Stimulated activated naive CD8-positive, alpha-beta T cell treated with anti-CD3 and anti-CD28 coated beads, Interleukin-15, amount 100 ng/mL, for 72 hours (primary cell): ENCODE measurements around the gene RAD52.

Experiments used
- ATAC-seq: fragments of 150-1000 bp; cut with Tn5 transposase; 2 replicates; pipeline ENCODE4 v1.10.0; 2021; ENCODE audit warnings: mild to moderate bottlenecking, moderate library complexity
- DNase-seq, 2 donors: peaks; one replicate each; pipeline ENCODE4 v3.0.0; 2021 to 2022
- H3K27ac Mint-ChIP-seq, 2 donors: one replicate each; pipeline ENCODE4 v1.8.0; 2022; ENCODE audit warnings: mild to moderate bottlenecking in 2 of 2, mixed read lengths in 2 of 2, moderate library complexity in 2 of 2
- H3K27me3 Mint-ChIP-seq: one replicate; pipeline ENCODE4 v1.8.0; 2022; ENCODE audit warnings: mixed read lengths
- H3K4me1 Mint-ChIP-seq: one replicate; pipeline ENCODE4 v1.8.0; 2022; ENCODE audit warnings: mild to moderate bottlenecking, mixed read lengths
- H3K4me3 Mint-ChIP-seq, 2 donors: one replicate each; pipeline ENCODE4 v1.8.0; 2022; ENCODE audit warnings: mild to moderate bottlenecking in 2 of 2, mixed read lengths in 2 of 2, moderate library complexity in 1 of 2
- H3K9me3 Mint-ChIP-seq, 2 donors: one replicate each; pipeline ENCODE4 v1.8.0; 2022; ENCODE audit warnings: mixed read lengths in 2 of 2

RAD52 gene

DNA sequence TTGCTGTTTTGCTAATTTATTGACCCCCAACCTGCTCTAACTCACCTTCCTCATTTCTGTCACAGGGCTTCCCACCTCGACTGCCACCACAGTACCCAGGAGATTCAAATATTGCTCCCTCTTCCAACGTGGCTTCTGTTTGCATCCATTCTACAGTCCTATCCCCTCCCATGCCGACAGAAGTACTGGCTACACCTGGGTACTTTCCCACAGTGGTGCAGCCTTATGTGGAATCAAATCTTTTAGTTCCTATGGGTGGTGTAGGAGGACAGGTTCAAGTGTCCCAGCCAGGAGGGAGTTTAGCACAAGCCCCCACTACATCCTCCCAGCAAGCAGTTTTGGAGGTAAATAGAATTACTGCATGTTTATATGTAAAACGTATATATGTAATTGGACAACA, 68.8 kb downstream of the RAD52 start:
- Mint-ChIP-seq H3K27me3 (no peaks in the 10 kb centered on the region), H3K9me3 (no peaks in the 10 kb centered on the region), H3K4me3 (no peak overlapping the region), H3K4me1 (no peaks in the 10 kb centered on the region), H3K27ac (no peak overlapping the region)
- DNase-seq (no peak), ATAC-seq (no peak)

DNA sequence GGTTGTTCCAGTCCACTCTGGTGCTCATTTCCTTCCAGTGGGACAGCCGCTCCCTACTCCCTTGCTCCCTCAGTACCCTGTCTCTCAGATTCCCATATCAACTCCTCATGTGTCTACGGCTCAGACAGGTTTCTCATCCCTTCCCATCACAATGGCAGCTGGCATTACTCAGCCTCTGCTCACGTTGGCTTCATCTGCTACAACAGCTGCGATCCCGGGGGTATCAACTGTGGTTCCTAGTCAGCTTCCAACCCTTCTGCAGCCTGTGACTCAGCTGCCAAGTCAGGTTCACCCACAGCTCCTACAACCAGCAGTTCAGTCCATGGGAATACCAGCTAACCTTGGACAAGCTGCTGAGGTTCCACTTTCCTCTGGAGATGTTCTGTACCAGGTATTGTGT, 69.9 kb downstream of the RAD52 start:
- Mint-ChIP-seq H3K27me3 (no peaks in the 10 kb centered on the region), H3K9me3 (no peaks in the 10 kb centered on the region), H3K27ac (peak overlapping the region in 1 of 2 donors; percentile 55), H3K4me1 (no peaks in the 10 kb centered on the region), H3K4me3 (no peak overlapping the region)
- no peak for DNase-seq
- no peak for ATAC-seq

DNA sequence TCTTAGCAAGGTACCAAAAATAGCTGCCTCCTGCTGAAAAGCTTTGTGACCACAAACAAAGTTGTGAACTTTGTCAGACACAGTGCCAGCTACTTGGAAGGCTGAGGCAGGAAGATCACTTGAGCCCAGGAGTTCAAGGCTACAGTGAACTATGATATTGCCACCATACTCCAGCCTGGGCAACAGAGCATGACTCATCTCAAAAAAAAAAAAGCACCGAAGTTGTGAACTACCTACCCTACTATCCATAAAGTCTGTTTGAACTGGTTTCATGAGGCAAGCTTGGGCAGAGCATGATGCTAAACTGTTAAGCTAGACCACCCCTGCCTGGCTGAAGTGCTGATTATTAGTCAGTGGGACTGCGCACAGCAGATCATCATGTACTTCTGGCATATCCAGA, 75.5 kb downstream of the RAD52 start:
- Mint-ChIP-seq H3K27me3 (no peaks in the 10 kb centered on the region), H3K9me3 (no peaks in the 10 kb centered on the region), H3K4me1 (peaks cover 14% of the 10 kb centered on the region), H3K4me3 (no peak overlapping the region), H3K27ac (peak overlapping the region in 1 of 2 donors; percentile 12)
- no peak for DNase-seq
- ATAC-seq: peak; percentile 71

DNA sequence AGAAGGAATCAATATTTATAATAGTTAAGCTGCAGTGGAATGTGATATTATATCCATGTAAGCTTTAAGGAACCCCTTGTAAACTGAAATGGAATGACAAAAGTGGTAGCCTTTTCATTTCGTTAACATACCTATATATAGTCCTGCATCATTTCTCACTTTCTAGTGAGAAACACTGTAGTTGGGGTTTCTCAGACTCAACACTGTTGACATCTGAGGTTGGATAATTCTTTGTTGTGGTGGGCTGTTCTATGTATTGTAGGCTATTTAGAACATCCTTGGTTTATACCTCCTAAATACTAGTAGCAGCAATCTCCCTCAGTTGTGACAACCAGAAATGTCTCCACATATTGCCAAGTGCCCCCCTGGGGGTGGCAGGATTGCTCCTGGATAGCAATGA, 79.1 kb downstream of the RAD52 start:
- no peaks in the 10 kb centered on the region for H3K9me3 Mint-ChIP-seq
- DNase-seq: no peak
- H3K27me3 Mint-ChIP-seq: no peaks in the 10 kb centered on the region
- no peak overlapping the region for H3K27ac Mint-ChIP-seq
- ATAC-seq: peak; percentile 92
- H3K4me1 Mint-ChIP-seq: peaks cover 26% of the 10 kb centered on the region
- H3K4me3 Mint-ChIP-seq: no peak overlapping the region

DNA sequence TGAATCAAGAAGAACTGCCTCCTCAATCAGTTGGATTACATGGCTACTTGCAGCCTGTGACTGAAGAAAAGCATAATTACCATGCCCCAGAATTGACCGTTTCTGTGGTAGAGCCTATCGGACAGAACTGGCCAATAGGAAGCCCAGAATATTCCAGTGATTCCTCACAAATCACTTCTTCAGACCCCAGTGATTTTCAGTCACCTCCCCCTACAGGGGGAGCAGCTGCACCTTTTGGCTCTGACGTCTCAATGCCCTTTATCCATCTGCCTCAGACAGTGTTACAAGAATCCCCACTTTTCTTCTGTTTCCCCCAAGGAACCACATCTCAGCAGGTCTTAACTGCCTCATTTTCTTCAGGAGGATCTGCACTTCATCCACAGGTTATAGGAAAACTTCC, 80.8 kb downstream of the RAD52 start:
- DNase-seq: no peak
- no peak overlapping the region for H3K4me3 Mint-ChIP-seq
- no peak overlapping the region for H3K27ac Mint-ChIP-seq
- ATAC-seq: no peak
- H3K4me1 Mint-ChIP-seq: peaks cover 26% of the 10 kb centered on the region
- no peaks in the 10 kb centered on the region for H3K9me3 Mint-ChIP-seq
- H3K27me3 Mint-ChIP-seq: no peaks in the 10 kb centered on the region

DNA sequence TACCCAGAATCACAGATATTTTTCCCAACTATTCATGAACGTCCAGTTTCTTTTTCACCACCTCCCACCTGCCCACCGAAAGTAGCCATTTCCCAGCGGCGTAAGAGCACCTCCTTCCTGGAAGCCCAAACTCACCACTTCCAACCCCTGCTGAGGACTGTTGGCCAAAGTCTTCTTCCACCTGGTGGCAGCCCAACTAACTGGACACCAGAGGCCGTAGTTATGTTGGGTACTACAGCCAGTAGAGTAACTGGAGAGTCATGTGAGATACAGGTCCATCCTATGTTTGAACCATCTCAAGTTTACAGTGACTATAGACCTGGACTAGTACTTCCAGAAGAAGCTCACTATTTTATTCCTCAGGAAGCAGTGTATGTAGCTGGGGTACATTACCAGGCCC, 81.6 kb downstream of the RAD52 start:
- ATAC-seq (no peak), DNase-seq (no peak)
- H3K9me3 Mint-ChIP-seq: no peaks in the 10 kb centered on the region
- peak overlapping the region in 1 of 2 donors; percentile 86 for H3K27ac Mint-ChIP-seq
- H3K4me1 Mint-ChIP-seq: peaks cover 26% of the 10 kb centered on the region
- H3K27me3 Mint-ChIP-seq: no peaks in the 10 kb centered on the region
- H3K4me3 Mint-ChIP-seq: no peak overlapping the region

DNA sequence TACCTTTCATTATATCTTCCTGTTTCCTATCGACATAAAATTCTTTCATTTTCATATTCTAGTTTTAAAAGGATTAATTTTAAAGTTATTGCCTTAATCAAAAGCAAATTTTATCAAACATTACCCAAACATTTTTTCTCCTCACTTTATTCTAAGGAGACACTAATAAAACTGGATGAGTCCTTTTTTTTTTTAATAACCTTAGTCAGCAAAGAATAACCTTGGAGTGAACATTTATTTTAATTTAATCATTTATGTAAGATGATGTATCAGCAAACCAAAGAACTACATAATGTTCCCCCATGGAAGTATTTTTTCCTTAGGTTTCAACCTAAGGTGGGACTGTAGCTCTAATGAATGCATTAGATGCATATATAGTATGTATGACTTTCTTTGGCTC, 83.9 kb downstream of the RAD52 start:
- no peak overlapping the region for H3K27ac Mint-ChIP-seq

DNA sequence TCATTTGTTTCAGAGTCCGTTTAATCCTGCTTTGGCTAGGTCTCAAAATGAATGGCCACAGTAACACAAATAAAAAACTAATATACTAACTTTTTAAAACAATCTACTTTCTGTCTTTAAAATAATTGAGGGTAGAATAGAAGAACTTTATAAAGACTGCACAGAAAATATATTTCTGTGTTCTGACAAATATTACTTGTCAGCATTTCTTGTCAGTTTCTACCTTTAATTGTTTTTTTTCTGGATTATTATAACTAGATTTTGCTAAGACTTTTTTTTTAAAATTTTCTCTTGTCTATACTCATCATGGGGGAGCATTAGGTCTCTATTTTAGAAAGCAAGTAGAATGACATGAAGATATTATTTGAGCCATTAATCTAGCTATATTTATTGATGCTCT, 86.2 kb downstream of the RAD52 start:
- Mint-ChIP-seq H3K27ac (no peak overlapping the region), H3K27me3 (no peaks in the 10 kb centered on the region), H3K4me1 (peaks cover 17% of the 10 kb centered on the region), H3K4me3 (no peak overlapping the region), H3K9me3 (no peaks in the 10 kb centered on the region)
- ATAC-seq: no peak
- no peak for DNase-seq

More for the DNA sequence above, 83.9 kb downstream of the RAD52 start:
- peaks cover 29% of the 10 kb centered on the region for H3K4me1 Mint-ChIP-seq
- ATAC-seq (no peak), DNase-seq (no peak)
- no peak overlapping the region for H3K4me3 Mint-ChIP-seq
- no peaks in the 10 kb centered on the region for H3K9me3 Mint-ChIP-seq
- no peaks in the 10 kb centered on the region for H3K27me3 Mint-ChIP-seq

DNA sequence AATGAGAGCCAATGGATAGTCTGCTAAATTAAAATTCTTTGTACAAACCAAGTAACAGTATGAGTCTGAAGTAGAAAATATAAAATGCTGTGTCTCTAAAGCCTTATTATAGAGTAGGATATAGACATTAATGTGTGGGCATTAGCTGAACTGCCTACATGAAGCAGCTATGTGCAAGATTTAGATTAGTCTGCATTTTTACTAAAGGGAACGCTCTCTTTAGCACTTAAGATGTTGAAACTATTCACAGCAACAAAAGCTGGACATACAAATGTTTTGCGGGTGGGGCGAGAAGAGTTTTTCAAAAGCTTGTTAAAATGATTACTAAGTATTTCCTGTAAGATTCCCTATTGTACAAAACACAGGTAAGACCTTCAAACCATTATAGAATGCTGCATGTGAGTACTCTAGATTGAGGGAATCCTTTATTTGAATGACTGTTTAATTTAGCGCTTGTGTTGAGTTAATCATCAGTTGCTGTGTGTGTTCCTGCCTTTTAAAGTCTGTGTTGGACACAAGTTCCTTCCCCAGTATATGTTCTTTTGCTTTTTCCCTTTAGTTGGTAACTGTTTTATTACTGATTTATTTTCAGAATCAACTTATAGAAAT, 87.1 kb downstream of the RAD52 start:
- Mint-ChIP-seq H3K27me3 (no peaks in the 10 kb centered on the region), H3K4me3 (no peak overlapping the region), H3K9me3 (no peaks in the 10 kb centered on the region), H3K4me1 (peaks cover 12% of the 10 kb centered on the region), H3K27ac (no peak overlapping the region)
- no peak for DNase-seq
- ATAC-seq: no peak
